ENCODE data around the gene LILRB1.
"Not testable (repeated sequence)": the region's sequence is repeated elsewhere in the genome, so short reads cannot be mapped to it uniquely, and the experiment has no call there.

The LILRB1 gene

GRCh38 chr19:54632517-54632916 lies 2.2 kb downstream of the LILRB1 start:
- H3K4me1 ChIP-seq (ENCODE audit: insufficient read depth, low read length); H2AFZ ChIP-seq (ENCODE audit: low read depth, low read length); H3K36me3 ChIP-seq (ENCODE audit: insufficient read depth, low read length); H3K4me3 ChIP-seq (ENCODE audit: low read length); H3K9me3 ChIP-seq (ENCODE audit: low read length): not testable (repeated sequence)
- H3K27me3 ChIP-seq (ENCODE audit: insufficient read depth, low read length): peaks cover 13% of the 10 kb centered on the region

DNA sequence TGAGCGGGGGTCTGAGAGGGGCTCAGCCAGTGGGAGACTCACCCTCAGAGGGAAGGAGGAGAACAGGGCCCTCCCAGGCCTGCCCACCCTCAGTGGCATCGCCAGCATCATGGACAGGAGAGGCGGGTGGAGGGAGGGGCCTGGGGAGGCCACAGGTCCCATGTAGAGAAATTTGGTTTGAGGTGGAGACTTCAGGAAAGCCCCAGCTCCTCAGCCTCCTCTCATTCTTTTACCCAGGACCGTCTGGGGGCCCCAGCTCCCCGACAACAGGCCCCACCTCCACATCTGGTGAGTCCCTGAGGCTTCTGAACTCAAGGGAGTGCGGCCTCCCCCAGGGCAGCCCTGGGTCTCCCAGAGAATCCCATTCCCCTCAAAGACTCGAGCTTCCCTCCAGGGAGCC lies 3.1 kb downstream of the LILRB1 start:
- peaks cover 13% of the 10 kb centered on the region for H3K27me3 ChIP-seq (ENCODE audit: insufficient read depth, low read length)
- no peaks in the 10 kb centered on the region for H3K4me1 ChIP-seq (ENCODE audit: insufficient read depth, low read length)
- H3K9me3 ChIP-seq (ENCODE audit: low read length): no peaks in the 10 kb centered on the region
- no peaks in the 10 kb centered on the region for H3K36me3 ChIP-seq (ENCODE audit: insufficient read depth, low read length)
- H2AFZ ChIP-seq (ENCODE audit: low read depth, low read length): no peak overlapping the region
- H3K4me3 ChIP-seq (ENCODE audit: low read length): no peak overlapping the region

DNA sequence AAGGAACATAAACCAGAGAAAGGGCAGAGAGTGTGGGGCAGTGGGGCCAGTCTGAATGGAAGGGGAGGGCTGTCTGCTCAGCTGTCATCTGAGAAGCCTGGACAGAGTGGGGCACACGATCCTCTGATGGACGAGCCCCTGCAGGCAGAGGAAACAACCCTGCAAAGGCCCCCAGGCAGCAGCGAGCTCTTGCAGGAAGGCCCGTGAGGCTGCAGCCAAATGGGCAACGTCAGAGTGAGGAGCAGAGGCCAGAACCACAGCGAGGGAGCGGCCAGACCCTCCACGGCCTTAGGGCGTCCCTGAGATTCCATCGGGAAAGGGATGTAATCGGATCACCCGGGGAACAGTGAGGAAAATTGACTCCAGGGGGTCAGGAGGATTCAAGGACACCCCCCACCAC lies 5.8 kb downstream of the LILRB1 start:
- H3K9me3 ChIP-seq (ENCODE audit: low read length); H3K27me3 ChIP-seq (ENCODE audit: insufficient read depth, low read length); H3K4me3 ChIP-seq (ENCODE audit: low read length); H3K36me3 ChIP-seq (ENCODE audit: insufficient read depth, low read length); H2AFZ ChIP-seq (ENCODE audit: low read depth, low read length); H3K4me1 ChIP-seq (ENCODE audit: insufficient read depth, low read length): not testable (repeated sequence)

GRCh38 chr19:54638683-54639082 lies 8.4 kb downstream of the LILRB1 start:
- no peaks in the 10 kb centered on the region for H3K9me3 ChIP-seq (ENCODE audit: low read length)
- no peak overlapping the region for H3K4me3 ChIP-seq (ENCODE audit: low read length)
- no peaks in the 10 kb centered on the region for H3K4me1 ChIP-seq (ENCODE audit: insufficient read depth, low read length)
- no peaks in the 10 kb centered on the region for H3K36me3 ChIP-seq (ENCODE audit: insufficient read depth, low read length)
- peaks cover 4% of the 10 kb centered on the region for H3K27me3 ChIP-seq (ENCODE audit: insufficient read depth, low read length)
- H2AFZ ChIP-seq (ENCODE audit: low read depth, low read length): no peak overlapping the region

DNA sequence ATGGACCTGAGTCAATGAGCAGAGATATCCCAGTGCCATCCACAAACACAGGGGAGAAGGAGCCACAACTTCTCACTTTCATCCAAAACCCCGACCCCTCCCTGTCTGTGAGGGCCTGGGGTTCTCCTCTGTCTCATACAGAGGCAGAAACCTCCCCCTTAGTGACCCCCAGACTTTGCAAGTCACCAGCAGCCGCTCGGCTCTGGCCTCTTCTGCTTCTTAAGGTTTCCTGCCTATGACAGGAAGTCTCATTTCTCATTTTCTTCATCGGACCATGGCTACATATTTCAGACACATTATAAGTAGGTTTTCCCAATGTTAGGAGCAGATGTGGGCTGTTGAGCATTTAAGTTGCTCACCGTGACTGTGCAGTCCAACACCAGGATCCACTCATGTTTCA lies 12.7 kb downstream of the LILRB1 start:
- not testable (repeated sequence) for H3K27me3 ChIP-seq (ENCODE audit: insufficient read depth, low read length); H3K9me3 ChIP-seq (ENCODE audit: low read length); H3K4me1 ChIP-seq (ENCODE audit: insufficient read depth, low read length); H2AFZ ChIP-seq (ENCODE audit: low read depth, low read length); H3K4me3 ChIP-seq (ENCODE audit: low read length); H3K36me3 ChIP-seq (ENCODE audit: insufficient read depth, low read length)

- not testable (repeated sequence) for H3K9me3 ChIP-seq (ENCODE audit: low read length); H3K27me3 ChIP-seq (ENCODE audit: insufficient read depth, low read length); H3K4me3 ChIP-seq (ENCODE audit: low read length); H3K4me1 ChIP-seq (ENCODE audit: insufficient read depth, low read length); H2AFZ ChIP-seq (ENCODE audit: low read depth, low read length); H3K36me3 ChIP-seq (ENCODE audit: insufficient read depth, low read length)
Observed at GRCh38 chr19:54643583-54643982, 13.3 kb downstream of the LILRB1 start.

DNA sequence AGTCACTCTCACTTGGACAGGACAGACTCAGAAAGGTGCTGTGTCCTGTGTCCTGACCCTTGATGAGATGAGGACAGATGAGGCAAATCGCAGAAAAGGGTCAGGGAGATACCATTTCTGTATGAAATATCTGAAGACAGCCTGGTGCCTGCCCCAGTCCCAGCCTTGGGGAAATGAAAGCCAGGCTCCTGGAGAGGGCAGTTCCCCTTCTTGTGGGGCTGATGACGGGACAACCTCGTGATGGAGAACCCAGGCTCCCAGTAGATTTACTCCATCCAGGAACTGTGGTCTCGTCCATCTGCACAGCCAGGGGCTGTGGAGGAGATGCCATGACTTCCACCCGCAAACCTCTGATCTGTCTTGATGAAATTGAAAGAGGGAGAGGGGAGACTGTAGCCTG lies 13.8 kb downstream of the LILRB1 start:
- Histone ChIP-seq H2AFZ (ENCODE audit: low read depth, low read length) (no peak overlapping the region), H3K4me1 (ENCODE audit: insufficient read depth, low read length) (no peaks in the 10 kb centered on the region), H3K27me3 (ENCODE audit: insufficient read depth, low read length) (peaks cover 7% of the 10 kb centered on the region), H3K36me3 (ENCODE audit: insufficient read depth, low read length) (no peaks in the 10 kb centered on the region), H3K4me3 (ENCODE audit: low read length) (no peak overlapping the region), H3K9me3 (ENCODE audit: low read length) (no peaks in the 10 kb centered on the region)

DNA sequence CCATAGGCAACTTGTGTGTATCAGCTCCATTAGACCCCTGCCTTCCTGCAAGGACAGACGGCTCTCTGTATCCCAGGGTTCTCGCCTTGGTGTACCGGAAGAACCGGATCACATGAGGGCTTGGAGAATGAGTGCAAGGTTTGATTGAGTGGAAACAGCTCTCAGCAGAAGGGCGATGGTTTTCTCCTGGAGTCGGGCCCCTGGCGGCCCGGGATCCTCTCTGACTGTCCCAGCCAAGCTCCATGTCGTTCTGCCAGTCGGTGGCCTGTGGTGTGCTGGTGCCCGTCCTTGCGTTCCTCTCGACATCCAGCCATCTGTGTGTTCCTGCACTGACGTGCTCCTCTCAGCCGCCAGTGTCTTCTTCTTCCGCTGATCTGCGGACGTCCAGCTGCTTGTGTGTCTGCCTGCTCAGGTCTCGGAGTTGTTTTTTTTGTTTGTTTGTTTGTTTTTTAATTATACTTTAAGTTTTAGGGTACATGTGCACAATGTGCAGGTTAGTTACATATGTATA lies 16.1 kb downstream of the LILRB1 start:
- Histone ChIP-seq H3K27me3 (ENCODE audit: insufficient read depth, low read length) (peaks cover 7% of the 10 kb centered on the region), H3K9me3 (ENCODE audit: low read length) (no peaks in the 10 kb centered on the region), H3K4me3 (ENCODE audit: low read length) (no peak overlapping the region), H3K36me3 (ENCODE audit: insufficient read depth, low read length) (no peaks in the 10 kb centered on the region), H3K4me1 (ENCODE audit: insufficient read depth, low read length) (no peaks in the 10 kb centered on the region), H2AFZ (ENCODE audit: low read depth, low read length) (no peak overlapping the region)

DNA sequence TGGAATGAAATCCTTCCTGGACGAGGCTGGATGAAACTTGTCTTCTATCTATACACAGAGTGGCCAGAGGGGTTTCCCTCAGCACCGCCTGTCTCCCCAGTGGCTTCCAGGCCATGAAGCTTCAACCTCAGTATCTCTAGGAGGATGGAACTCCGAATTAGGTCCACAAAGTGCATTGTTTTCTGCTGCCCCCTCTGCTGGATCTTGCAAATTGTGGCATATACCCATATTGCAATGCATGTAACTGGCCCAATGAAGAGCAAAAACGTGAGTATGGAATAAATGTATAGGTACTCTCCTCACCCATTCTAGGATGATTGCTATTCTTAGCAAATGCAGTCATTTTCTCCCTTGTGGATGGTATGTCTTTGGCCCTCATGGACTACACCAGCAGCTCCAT lies 17.8 kb downstream of the LILRB1 start:
- no peaks in the 10 kb centered on the region for H3K36me3 ChIP-seq (ENCODE audit: insufficient read depth, low read length)
- H3K27me3 ChIP-seq (ENCODE audit: insufficient read depth, low read length): peaks cover 7% of the 10 kb centered on the region
- no peaks in the 10 kb centered on the region for H3K9me3 ChIP-seq (ENCODE audit: low read length)
- H2AFZ ChIP-seq (ENCODE audit: low read depth, low read length): no peak overlapping the region
- no peaks in the 10 kb centered on the region for H3K4me1 ChIP-seq (ENCODE audit: insufficient read depth, low read length)
- H3K4me3 ChIP-seq (ENCODE audit: low read length): no peak overlapping the region

DNA sequence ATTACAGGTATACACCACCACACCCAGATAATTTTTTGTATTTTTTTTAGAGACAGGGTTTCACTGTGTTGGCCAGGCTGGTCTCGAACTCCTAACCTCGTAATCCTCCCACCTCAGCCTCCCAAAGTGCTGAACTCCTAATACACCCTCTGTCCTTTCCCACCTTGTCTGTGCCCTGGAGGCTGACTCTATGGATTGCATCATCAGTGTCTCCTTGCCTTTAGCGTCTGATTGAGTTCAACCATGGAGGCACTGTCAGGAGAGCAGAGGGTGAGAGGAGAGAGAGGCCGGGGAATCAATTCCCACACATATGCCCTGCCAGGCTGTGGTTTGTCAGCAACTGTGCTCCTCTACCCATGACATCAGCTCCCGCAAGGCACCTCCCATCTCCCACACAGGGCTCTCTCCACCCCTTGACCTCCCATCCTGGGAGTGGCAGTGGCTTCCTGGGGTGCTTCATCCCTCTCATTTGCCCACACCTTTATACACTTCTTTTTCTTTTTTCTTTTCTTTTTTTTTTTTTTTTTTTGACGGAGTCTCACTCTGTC lies 19.9 kb downstream of the LILRB1 start:
- H3K4me1 ChIP-seq (ENCODE audit: insufficient read depth, low read length): peaks cover 4% of the 10 kb centered on the region
- H3K4me3 ChIP-seq (ENCODE audit: low read length): no peak overlapping the region
- H2AFZ ChIP-seq (ENCODE audit: low read depth, low read length): no peak overlapping the region
- H3K27me3 ChIP-seq (ENCODE audit: insufficient read depth, low read length): peaks cover 7% of the 10 kb centered on the region
- no peaks in the 10 kb centered on the region for H3K36me3 ChIP-seq (ENCODE audit: insufficient read depth, low read length)
- H3K9me3 ChIP-seq (ENCODE audit: low read length): no peaks in the 10 kb centered on the region

DNA sequence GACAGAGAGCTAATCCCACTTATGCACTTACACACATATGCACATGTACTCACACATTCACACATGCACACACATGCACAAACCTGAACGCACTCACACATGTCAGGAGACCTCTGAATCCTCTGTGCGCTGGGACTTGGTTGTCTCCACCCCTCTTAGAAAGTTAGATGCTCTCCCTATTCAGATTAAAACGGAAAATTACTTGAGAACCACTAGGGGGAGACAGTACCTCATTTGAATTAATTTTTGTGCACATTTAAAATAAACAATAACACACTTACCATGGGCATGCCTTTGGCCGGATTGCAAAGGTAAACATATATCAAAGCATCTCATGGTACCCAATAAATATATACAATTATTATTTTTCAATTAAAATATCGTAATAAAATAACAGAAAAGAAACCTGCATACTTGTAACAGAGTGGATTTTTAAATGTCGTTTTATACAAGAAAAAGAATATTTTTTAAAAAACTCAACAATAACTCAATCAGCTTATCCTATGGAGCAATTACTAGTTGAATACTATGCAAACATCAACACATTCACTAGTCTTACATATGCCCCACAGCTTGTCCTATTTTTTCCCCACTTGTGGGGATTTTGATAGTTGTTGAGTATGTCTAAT lies 23.0 kb downstream of the LILRB1 start:
- H3K4me3 ChIP-seq (ENCODE audit: low read length): no peak overlapping the region
- peaks cover 4% of the 10 kb centered on the region for H3K27me3 ChIP-seq (ENCODE audit: insufficient read depth, low read length)
- no peak overlapping the region for H2AFZ ChIP-seq (ENCODE audit: low read depth, low read length)
- no peaks in the 10 kb centered on the region for H3K36me3 ChIP-seq (ENCODE audit: insufficient read depth, low read length)
- peaks cover 4% of the 10 kb centered on the region for H3K4me1 ChIP-seq (ENCODE audit: insufficient read depth, low read length)
- no peaks in the 10 kb centered on the region for H3K9me3 ChIP-seq (ENCODE audit: low read length)

DNA sequence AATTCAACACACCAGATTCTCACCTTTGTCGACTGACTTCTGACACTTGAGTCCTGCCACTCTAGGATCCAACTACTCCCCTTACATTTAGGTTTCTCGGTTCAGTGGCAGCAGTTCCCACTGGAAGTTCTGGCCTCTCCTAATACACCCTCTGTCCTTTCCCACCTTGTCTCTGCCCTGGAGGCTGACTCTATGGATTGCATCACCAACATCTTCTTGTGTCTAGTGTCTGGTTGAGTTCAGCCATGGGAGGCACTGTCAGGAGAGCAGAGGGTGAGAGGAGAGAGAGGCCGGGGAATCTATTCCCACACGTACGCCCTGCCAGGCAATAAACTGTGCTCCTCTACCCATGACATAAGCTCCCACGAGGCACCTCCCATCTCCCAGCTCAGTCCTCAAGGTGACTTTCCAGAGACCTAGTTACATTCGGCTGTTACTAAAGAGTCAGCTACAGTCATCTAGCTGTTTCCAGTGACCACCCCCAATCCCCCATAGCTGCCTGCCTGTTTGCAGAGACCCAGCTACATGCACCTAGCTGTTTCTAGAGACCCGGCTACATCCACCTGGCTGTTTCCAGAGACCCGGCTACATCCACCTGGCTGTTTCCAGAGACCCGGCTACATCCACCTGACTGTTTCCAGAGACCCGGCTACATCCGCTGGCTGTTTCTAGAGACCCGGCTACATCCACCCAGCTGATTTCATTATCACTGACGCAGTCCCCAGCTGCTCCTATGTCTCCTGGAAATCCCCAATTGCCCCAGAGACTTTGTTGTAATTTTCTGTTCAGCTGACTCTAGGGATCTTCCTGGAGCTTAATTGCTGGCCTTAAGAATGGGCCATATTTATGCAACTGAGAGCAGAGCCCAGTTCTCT lies 24.4 kb downstream of the LILRB1 start:
- Histone ChIP-seq H2AFZ (ENCODE audit: low read depth, low read length) (no peak overlapping the region), H3K36me3 (ENCODE audit: insufficient read depth, low read length) (no peaks in the 10 kb centered on the region), H3K27me3 (ENCODE audit: insufficient read depth, low read length) (no peaks in the 10 kb centered on the region), H3K9me3 (ENCODE audit: low read length) (no peaks in the 10 kb centered on the region), H3K4me1 (ENCODE audit: insufficient read depth, low read length) (peaks cover 4% of the 10 kb centered on the region), H3K4me3 (ENCODE audit: low read length) (no peak overlapping the region)

DNA sequence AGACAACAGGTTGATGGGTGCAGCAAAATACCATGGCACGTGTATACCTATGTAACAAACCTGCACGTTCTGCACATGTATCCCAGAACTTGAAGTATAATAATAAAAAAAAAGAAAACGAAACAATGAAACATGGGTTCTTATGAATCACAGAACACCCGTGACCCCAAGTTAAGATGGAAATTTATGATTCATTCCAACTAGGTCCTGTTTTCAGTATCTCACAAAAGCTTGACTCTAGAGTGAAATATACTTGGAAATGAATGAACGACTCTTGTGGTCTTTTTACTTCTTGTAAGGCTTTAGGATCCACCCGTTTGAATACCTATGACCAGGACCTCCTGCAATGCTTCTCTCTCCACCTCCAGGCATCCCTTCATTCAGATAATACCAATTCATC lies 29.0 kb downstream of the LILRB1 start:
- H3K27me3 ChIP-seq (ENCODE audit: insufficient read depth, low read length): no peaks in the 10 kb centered on the region
- H3K4me3 ChIP-seq (ENCODE audit: low read length): no peak overlapping the region
- no peaks in the 10 kb centered on the region for H3K36me3 ChIP-seq (ENCODE audit: insufficient read depth, low read length)
- H2AFZ ChIP-seq (ENCODE audit: low read depth, low read length): no peak overlapping the region
- H3K4me1 ChIP-seq (ENCODE audit: insufficient read depth, low read length): peaks cover 4% of the 10 kb centered on the region
- no peaks in the 10 kb centered on the region for H3K9me3 ChIP-seq (ENCODE audit: low read length)
